HTERT RPE-1 (cell line): Measurements from ENCODE around the gene SLC10A1.

Experiments used
- in situ Hi-C: fragments of 300-500 bp; cut with MboI; formaldehyde crosslinking; loops from 4 replicates; pipeline ENCODE4 v1.14.3; 2020; ENCODE audit warnings: low sequenced_read_pairs

The SLC10A1 gene

GRCh38 chr14:69811227-69811867, 14.3 kb upstream of the SLC10A1 start:
- in situ Hi-C loops = no loop called here

DNA sequence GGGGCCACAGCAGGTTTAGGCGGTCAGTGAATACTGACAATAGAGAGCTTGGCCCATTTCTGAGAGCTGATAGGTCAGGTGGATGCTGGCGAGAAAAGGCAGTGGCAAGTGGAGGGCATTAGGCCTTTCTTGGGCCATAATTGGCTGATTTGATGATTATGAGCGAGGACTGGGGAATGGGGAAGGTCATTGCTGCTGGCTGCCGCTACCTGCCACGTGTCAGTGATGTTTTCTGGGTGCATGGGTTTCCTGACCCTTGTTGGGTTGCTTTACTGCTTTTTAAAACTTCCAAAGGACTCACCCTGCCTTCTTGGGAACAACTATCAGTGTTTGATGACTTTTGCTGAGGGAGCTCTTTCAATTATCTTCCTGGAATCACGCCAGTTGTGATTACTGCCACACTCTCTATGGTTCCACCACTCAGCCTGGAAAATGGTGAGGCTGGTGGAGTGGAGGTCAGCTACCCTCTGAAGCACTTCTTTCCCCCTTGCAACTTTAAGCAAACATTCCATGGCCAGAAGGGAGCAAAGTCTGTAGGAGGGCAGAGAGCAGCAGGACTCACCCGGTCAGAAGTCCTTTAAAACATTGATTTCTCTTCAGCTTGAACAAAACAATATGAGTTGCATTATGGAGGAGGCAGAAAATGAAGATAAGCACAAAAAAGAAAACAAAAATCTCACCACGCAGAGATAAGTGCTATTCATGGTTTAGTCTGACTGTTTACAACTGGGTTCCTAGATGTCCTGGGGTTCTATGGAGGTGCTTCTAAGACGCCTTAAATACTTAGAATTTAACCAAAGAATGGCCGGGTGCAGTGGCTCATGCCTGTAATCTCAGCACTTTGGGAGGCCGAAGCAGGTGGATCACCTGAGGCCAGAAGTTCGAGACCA, 12.1 kb upstream of the SLC10A1 start:
- in situ Hi-C loops = no loop called here

GRCh38 chr14:69807192-69807591, 10.2 kb upstream of the SLC10A1 start:
- in situ Hi-C loops = no loop called here

DNA sequence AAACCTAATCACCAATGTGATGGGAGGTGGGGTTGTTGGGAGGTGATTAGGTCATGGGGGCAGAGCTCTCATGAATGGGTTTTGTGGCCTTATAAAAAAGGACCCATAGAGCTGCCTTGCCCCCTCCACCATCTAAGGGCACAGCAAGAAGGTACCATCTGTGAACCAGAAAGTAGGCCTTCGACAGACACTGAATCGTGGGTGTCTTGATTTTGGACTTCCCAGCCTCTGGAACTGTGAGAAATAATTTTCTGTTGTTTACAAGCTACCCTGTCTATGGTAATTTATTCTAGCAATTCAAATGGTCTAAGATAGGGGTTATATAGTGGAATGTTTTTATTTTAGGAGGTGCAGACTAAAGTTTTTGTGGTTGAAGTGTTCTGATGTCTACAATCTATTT, 7.9 kb upstream of the SLC10A1 start:
- in situ Hi-C loops = no loop called here

GRCh38 chr14:69803753-69804152, 6.7 kb upstream of the SLC10A1 start:
- in situ Hi-C loops = no loop called here

DNA sequence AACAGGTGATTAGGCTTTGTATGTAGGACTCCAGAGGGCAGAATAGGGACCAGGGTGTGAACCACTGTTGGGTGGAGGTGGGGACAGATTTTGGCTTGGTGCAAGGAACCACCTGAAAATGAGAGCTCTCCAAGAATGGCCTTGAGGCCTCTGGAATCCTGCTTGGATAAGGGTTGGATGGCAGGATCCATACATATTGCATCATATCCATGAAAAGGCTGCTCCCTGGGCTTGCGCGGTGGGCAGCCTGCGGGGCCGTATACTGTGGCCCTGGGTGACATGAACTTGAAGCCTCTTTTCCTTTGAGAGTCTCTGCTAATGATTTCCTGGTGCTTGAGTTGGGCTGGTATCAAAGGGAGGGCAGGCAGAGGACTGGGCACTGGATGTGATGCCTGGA, 1.3 kb upstream of the SLC10A1 start:
- in situ Hi-C loops = no loop called here

DNA sequence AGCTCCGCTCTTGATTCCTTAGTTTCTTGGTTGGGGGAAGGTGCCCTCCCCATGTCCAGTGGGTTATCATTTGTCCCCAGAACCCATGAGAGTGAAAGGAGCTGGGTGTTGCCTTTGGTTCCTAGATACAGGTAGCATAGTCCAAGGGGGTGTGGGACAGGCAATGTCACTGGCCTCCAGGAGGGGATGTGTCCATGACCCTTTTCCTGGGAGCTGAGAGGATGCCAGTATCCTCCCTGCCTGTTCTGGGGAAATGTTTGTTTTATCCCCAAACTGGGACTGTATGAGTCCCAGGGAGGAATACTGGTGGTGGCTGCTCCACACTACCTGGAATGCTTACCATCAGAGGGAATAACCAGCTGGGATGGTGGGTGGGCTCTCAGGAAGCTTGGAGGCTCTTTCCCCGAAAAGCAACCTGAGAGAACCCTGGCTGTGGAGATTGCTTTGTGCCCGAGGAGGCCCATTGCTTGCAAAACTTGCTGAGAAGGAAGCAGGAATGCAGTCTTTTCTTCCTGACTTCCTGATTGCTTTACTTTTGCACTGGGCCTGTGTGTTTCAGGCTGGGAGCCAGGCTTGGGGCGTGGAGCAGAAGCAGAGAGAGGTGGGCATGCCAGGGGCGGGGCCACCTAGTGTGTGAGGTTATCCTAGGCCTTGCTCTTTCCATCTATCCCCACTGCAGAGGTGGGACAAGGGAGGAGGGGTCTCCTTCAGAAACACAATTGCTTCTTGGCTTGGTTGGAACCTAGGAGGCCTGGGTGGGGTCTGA, 715 bp upstream of the SLC10A1 start:
- in situ Hi-C loops = no loop called here

DNA sequence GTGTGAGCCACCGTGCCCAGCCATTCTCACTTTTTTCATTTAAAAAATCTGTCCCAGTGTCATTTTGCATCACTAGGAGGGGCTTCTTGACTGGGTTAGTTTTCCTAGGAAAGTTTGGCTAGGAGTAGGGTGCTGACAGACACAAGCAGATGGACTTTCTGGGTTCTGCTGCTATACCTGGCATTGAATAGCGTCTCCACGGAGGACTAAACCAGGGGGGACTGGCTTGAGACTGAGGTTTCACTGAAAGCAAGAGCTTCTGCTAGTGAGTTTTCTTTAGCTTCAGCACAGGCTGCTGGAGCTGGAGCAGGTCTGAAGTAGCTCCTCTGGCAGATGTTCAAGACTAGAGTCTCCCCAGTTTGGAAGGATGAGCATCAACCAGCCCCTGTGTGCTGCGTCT, 1.4 kb downstream of the SLC10A1 start:
- in situ Hi-C loops = no loop called here

GRCh38 chr14:69794791-69795190, 2.2 kb downstream of the SLC10A1 start:
- in situ Hi-C loops = no loop called here

DNA sequence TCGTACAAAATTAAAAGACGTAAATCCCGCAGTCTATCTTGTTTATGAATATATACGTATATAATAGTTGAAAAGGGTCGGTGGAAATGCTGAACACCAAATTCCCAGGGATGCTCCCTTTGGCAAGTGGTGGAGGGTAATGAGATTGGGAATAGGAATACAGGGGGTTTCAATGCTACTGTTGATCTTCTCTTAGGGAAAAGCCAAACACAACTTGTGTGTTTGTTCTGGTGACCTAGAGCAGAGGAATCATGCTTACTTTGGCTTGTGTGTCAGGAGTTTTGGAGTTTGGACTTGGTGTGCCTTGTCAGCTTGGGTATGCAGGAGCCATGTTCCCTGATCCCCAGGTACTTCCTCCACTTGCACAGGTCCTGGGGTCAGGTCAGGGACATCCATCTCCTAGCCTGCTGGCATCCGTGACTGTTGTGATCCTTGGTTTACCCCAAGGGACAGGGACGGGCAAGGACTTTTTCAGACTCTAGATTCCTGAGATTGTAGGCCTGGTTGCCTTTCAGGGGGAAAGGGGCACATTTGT, 4.1 kb downstream of the SLC10A1 start:
- in situ Hi-C loops = no loop called here

DNA sequence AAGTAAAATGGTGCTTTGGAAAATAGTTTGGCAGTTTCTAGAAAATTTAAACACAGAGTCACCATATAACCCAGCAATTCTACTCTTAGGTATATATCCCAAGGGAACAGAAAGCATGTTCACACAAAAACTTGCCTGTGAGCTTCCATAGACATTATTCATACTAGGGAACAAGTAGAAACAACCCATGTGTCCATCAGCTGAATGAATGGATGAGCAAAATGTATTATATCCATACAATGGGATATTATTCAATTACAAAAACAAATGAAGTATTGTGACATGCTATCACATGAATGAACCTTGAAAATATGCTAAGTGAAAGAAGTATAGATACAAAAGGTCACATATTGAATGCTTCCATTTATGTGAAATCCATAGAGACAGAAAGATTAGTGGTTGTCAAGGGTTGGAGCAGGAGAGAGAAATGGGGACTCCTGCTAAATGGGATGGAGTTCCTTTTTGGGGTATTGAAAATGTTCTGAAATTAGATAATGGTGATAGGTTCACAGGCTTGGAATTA, 7.9 kb downstream of the SLC10A1 start:
- in situ Hi-C loops = no loop called here

GRCh38 chr14:69786603-69787002, 10.4 kb downstream of the SLC10A1 start:
- in situ Hi-C loops = no loop called here

- in situ Hi-C loops = no loop called here
These were observed 12.1 kb downstream of the SLC10A1 start for GRCh38 chr14:69784942-69785341.

GRCh38 chr14:69780952-69781351, 16.1 kb downstream of the SLC10A1 start:
- in situ Hi-C loops = no loop called here

- in situ Hi-C loops = no loop called here
These were observed 16.9 kb downstream of the SLC10A1 start for GRCh38 chr14:69780092-69780491.

- in situ Hi-C loops = no loop called here
These were observed 18.0 kb downstream of the SLC10A1 start for GRCh38 chr14:69779088-69779487.

- in situ Hi-C loops = no loop called here
These were observed 20.1 kb downstream of the SLC10A1 start for GRCh38 chr14:69776875-69777453.

DNA sequence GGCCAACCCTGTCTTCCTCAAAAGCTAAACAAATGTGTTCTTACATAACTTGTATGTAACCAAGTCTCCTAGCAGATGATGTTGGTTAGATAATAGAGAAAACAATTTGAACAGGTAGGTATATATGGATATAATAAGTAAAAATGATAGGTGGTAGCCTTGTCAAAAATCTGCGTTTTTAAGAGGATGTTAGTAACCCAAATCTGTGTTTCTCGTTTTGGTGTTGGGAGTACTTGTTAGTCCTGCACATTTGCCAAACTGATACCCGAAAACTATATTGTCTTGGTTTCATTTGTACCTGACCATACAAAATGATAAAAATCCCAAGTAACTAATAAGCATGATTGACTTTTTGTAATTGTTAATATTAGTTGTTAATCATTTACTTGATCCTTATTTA, 22.0 kb downstream of the SLC10A1 start:
- in situ Hi-C loops = no loop called here

DNA sequence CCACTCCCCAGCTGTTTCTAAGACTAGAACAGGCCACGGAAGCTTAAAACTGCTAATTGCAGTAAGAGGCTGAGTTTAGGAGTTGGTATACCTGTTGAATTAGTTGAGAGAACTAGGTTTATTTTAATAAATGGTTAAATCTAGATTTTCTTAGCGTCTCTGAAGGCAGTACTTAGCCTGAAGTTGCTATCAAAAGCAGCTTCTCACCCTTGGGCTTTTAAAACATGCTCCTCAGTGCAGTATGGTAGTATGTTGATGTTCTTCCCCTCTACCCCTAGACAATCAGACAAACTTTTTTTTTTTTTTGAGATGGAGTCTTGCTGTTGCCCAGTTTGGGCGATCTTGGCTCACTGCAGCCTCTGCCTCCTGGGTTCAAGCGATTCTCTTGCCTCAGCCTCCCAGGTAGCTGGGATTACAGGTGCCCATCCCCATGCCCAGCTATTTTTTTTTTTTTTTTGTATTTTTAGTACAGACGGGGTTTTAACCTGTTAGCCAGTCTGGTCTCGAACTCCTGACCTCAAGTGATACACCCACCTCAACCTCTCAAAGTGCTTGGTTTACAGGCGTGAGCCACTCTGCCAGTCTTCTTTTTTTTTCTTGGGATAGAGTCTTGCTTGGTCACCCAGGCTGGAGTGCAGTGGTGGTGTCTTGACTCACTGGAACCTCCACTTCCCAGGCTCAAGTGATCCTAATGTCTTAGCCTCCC, 23.3 kb downstream of the SLC10A1 start:
- in situ Hi-C loops = no loop called here
